ENCODE data around the gene GRM8.
"Not testable (repeated sequence)": the region's sequence is repeated elsewhere in the genome, so short reads cannot be mapped to it uniquely, and the experiment has no call there.

Gene GRM8

GRCh38 chr7:126702242-126703016, 550.3 kb downstream of the GRM8 start:
- FAIRE-seq, result no peak

- FAIRE-seq, result no peak
Observed at GRCh38 chr7:126700807-126701604, 551.7 kb downstream of the GRM8 start.

GRCh38 chr7:126699707-126700106, 553.0 kb downstream of the GRM8 start:
- no peak for FAIRE-seq

GRCh38 chr7:126698909-126699308, 553.8 kb downstream of the GRM8 start:
- FAIRE-seq, result no peak

- no peak for FAIRE-seq
Observed at GRCh38 chr7:126698446-126698845, 554.3 kb downstream of the GRM8 start.

- no peak for FAIRE-seq
Observed at GRCh38 chr7:126696256-126697038, 556.3 kb downstream of the GRM8 start.

- no peak for FAIRE-seq
Observed at GRCh38 chr7:126690848-126691751, 561.6 kb downstream of the GRM8 start.

- no peak for FAIRE-seq
Observed at GRCh38 chr7:126690104-126690503, 562.6 kb downstream of the GRM8 start.

- no peak for FAIRE-seq
Observed at GRCh38 chr7:126689037-126689436, 563.7 kb downstream of the GRM8 start.

GRCh38 chr7:126686474-126686873, 566.3 kb downstream of the GRM8 start:
- no peak for FAIRE-seq

GRCh38 chr7:126685596-126685995, 567.1 kb downstream of the GRM8 start:
- no peak for FAIRE-seq

- FAIRE-seq, result no peak
Observed at GRCh38 chr7:126685018-126685573, 567.6 kb downstream of the GRM8 start.

- FAIRE-seq, result no peak
Observed at GRCh38 chr7:126682176-126682575, 570.6 kb downstream of the GRM8 start.

GRCh38 chr7:126668762-126669161, 584.0 kb downstream of the GRM8 start:
- FAIRE-seq, result not testable (repeated sequence)

GRCh38 chr7:126668367-126668752, 584.4 kb downstream of the GRM8 start:
- no peak for FAIRE-seq

GRCh38 chr7:126667742-126668366, 584.9 kb downstream of the GRM8 start:
- no peak for FAIRE-seq

GRCh38 chr7:126662856-126663255, 589.9 kb downstream of the GRM8 start:
- no peak for FAIRE-seq

- no peak for FAIRE-seq
Observed at GRCh38 chr7:126659124-126659523, 593.6 kb downstream of the GRM8 start.

- no peak for FAIRE-seq
Observed at GRCh38 chr7:126658684-126659083, 594.1 kb downstream of the GRM8 start.

- FAIRE-seq, result no peak
Observed at GRCh38 chr7:126657599-126658358, 595.0 kb downstream of the GRM8 start.

- no peak for FAIRE-seq
Observed at GRCh38 chr7:126657137-126657536, 595.6 kb downstream of the GRM8 start.
